DND-41 (cell line): ENCODE results near the gene SGSM2.

Source experiments
- ATAC-seq: fragments of 200-7000 bp; cut with Tn5 transposase; 3 replicates; pipeline ENCODE4 v1.9.1; 2021; ENCODE audit warnings: low read depth; ENCODE audit not compliant: insufficient read depth
- DNase-seq: peaks from one replicate; pipeline ENCODE4 v3.0.0-alpha.2; 2020
- H2AFZ ChIP-seq: 2 replicates; pipeline ENCODE4 v1.6.0; 2012; ENCODE audit warnings: low read depth, low read length
- H3K27ac ChIP-seq: 2 replicates; pipeline ENCODE4 v1.5.1; 2012; ENCODE audit warnings: low read length, inconsistent platforms
- H3K27me3 ChIP-seq: fragments of 200-600 bp; sonication (generic); 2 replicates; pipeline ENCODE4 v1.6.0; 2012; ENCODE audit warnings: low read length, mild to moderate bottlenecking, inconsistent platforms; ENCODE audit not compliant: insufficient read depth, poor library complexity
- H3K36me3 ChIP-seq: 2 replicates; pipeline ENCODE4 v1.5.1; 2012; ENCODE audit warnings: low read length, inconsistent platforms; ENCODE audit not compliant: insufficient read depth
- H3K4me1 ChIP-seq: 2 replicates; pipeline ENCODE4 v1.5.1; 2012; ENCODE audit warnings: mild to moderate bottlenecking, low read length; ENCODE audit not compliant: insufficient read depth
- H3K4me2 ChIP-seq: 2 replicates; pipeline ENCODE4 v1.6.0; 2012; ENCODE audit warnings: mild to moderate bottlenecking, moderate library complexity, low read length, inconsistent platforms; ENCODE audit not compliant: insufficient read depth
- H3K4me3 ChIP-seq, 2 experiments: fragments of 200-600 bp in 1 of 2; shearing (Covaris generic) in 1 of 2; 2 replicates each; pipeline ENCODE4 v1.5.1; 2012 to 2016; ENCODE audit warnings: inconsistent platforms in 2 of 2, low read length in 2 of 2, mild to moderate bottlenecking in 2 of 2, low read depth in 1 of 2, moderate library complexity in 1 of 2
- H3K79me2 ChIP-seq: 2 replicates; pipeline ENCODE4 v1.6.0; 2012; ENCODE audit warnings: low read length, inconsistent platforms; ENCODE audit not compliant: insufficient read depth
- H3K9ac ChIP-seq: 2 replicates; pipeline ENCODE4 v1.6.0; 2012; ENCODE audit warnings: low read depth, mild to moderate bottlenecking, inconsistent platforms, low read length, moderate library complexity
- H3K9me3 ChIP-seq: 2 replicates; pipeline ENCODE4 v1.5.1; 2012; ENCODE audit warnings: low read length, moderate library complexity, mild to moderate bottlenecking, inconsistent platforms; ENCODE audit not compliant: insufficient read depth, severe bottlenecking
- H4K20me1 ChIP-seq: 2 replicates; pipeline ENCODE4 v1.6.0; 2012; ENCODE audit warnings: low read length; ENCODE audit not compliant: insufficient read depth
- CTCF ChIP-seq: IDR thresholded peaks from 2 replicates; pipeline ENCODE4 v1.5.1; 2012; ENCODE audit warnings: borderline replicate concordance, low read length, moderate library complexity, mild to moderate bottlenecking; ENCODE audit not compliant: poor library complexity, severe bottlenecking; ENCODE audit errors: extremely low read depth
- EZH2 ChIP-seq: IDR thresholded peaks from 3 replicates; pipeline ENCODE4 v1.6.1; 2012; ENCODE audit warnings: borderline replicate concordance, low read depth, mild to moderate bottlenecking, moderate library complexity, low read length, inconsistent platforms; ENCODE audit not compliant: severe bottlenecking

Gene SGSM2

DNA sequence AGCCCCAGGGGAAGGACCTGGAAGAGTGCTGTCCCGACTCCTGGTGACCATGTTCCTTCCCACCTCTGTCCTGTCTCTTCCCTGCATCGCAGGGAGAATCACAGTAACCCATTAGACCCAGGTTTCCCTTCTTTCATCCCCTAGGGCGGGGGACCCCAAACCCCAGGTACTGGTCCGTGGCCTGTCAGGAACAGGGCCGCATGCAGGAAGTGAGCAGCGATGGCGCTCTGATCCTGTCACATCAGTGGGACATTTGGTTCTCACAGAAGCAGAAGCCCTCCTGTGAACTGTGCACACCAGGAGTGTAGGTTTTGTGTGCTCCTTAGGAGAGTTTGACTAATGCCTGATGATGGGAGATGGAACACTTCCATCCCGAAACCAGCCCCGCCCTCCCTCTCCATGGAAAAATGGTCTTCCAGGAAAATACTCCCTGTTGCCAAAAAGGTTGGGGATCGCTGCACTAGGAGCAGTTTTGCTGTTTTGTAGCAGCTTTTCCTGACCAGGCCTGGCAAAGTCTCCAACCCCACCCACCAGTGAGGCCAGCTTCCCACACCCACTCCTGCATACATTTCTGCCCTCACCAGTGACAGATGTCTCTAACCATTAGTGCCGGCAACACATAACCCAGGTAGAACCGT lies 53.0 kb downstream of the SGSM2 start:
- no peak for ATAC-seq
- no peaks in the 10 kb centered on the region for H3K9me3 ChIP-seq
- no peak overlapping the region for H3K27ac ChIP-seq

DNA sequence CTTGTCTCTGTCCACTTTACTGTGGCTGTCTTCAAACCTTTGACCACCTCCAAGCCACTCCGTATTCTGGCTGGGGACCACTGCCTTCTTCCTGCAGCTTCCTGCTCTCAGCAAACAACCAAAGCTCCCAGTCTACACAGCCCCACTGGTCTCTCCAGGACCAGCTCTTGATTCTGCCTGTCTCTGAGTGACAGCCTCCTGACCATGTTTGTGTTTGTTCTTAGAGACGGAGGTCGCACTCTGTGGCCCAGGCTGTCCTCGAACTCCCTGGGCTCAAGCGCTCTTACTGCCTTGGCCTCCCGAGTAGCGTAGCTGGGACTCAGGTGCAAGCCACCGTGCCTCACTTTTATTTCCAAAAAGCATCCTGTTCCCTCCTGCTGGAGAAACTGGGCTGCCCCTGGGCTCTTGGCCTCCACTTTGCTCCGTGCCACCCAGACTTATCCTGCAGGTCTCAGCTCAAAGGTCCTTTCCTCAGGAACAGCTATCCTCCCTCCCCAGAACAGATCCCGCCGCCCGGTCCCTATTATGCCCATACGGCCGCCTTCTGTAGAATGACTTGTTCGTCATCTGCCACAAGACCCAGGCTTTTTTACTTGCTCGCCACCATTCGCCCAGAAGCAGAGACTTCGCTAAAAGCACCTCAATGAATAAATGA lies 54.4 kb downstream of the SGSM2 start:
- Histone ChIP-seq H3K9ac (peak overlapping the region; percentile 77), H4K20me1 (peaks cover 48% of the 10 kb centered on the region), H3K36me3 (peaks cover 17% of the 10 kb centered on the region), H3K27me3 (no peaks in the 10 kb centered on the region), H3K4me2 (peak overlapping the region; percentile 72), H3K9me3 (no peaks in the 10 kb centered on the region), H2AFZ (peak overlapping the region; percentile 88; the same call in 1 of the 2 replicates), H3K4me3 (peak overlapping the region; percentile 34 to 57; a peak in 3 of 4 replicates), H3K79me2 (peaks cover 44% of the 10 kb centered on the region), H3K27ac (peak overlapping the region; percentile 93), H3K4me1 (peaks cover 21% of the 10 kb centered on the region)
- DNase-seq (no peak), ATAC-seq (no peak)
- TF ChIP-seq EZH2: no peak
- TF ChIP-seq CTCF: no peak

More for the DNA sequence above, 53.0 kb downstream of the SGSM2 start:
- H3K4me2 ChIP-seq: no peak overlapping the region
- H3K4me3 ChIP-seq: no peak overlapping the region
- no peak for DNase-seq
- H3K9ac ChIP-seq: peak overlapping the region; percentile 25; the same call in 1 of the 2 replicates
- H3K4me1 ChIP-seq: peaks cover 21% of the 10 kb centered on the region
- H3K36me3 ChIP-seq: peaks cover 28% of the 10 kb centered on the region
- no peak overlapping the region for H2AFZ ChIP-seq
- H3K27me3 ChIP-seq: no peaks in the 10 kb centered on the region
- TF ChIP-seq CTCF (no peak), EZH2 (no peak)
- peaks cover 34% of the 10 kb centered on the region for H3K79me2 ChIP-seq
- peaks cover 38% of the 10 kb centered on the region for H4K20me1 ChIP-seq

GRCh38 chr17:2392252-2393173 lies 55.2 kb downstream of the SGSM2 start:
- H3K9ac ChIP-seq: peak overlapping the region; percentile 77
- peak overlapping the region; percentile 72 for H3K4me2 ChIP-seq
- H3K36me3 ChIP-seq: peaks cover 9% of the 10 kb centered on the region
- TF ChIP-seq EZH2 (no peak), CTCF (no peak)
- peak overlapping the region; percentile 88 for H2AFZ ChIP-seq
- DNase-seq (peak; percentile 95), ATAC-seq (peak; percentile 69)
- H3K4me3 ChIP-seq: peak overlapping the region; percentile 34 to 57; a peak in 3 of 4 replicates
- H3K79me2 ChIP-seq: peaks cover 52% of the 10 kb centered on the region
- H3K4me1 ChIP-seq: peaks cover 21% of the 10 kb centered on the region
- H3K9me3 ChIP-seq: no peaks in the 10 kb centered on the region
- peaks cover 56% of the 10 kb centered on the region for H4K20me1 ChIP-seq
- H3K27me3 ChIP-seq: no peaks in the 10 kb centered on the region
- peak overlapping the region; percentile 93 for H3K27ac ChIP-seq
